IMR-90 (cell line): ENCODE results near the gene VWA5A. TPM values are rescaled to one million over a fixed set of nuclear protein-coding genes. Genes with fewer than 3 reads are reported as not detected.

Experiments used
- ATAC-seq: fragments of 200-7000 bp; cut with Tn5 transposase; 2 replicates; pipeline ENCODE4 v1.9.1; 2020; ENCODE audit warnings: low read depth, mild to moderate bottlenecking, moderate library complexity
- BruUV-seq: library from RNA; stranded (reverse); fragments of 400-500 nt; replicated peaks from 2 replicates; lab custom pipeline; 2021; lab: Mats Ljungman, UMichigan
- CTCF ChIA-PET: fragments of 300-600 bp; formaldehyde crosslinking; extraction: SDS; loops from one replicate; lab custom pipeline; 2021; ENCODE audit warnings: antibody characterized with exemption; lab: Yijun Ruan, JAX
- POLR2A ChIA-PET: fragments of 300-600 bp; sonication (Branson Sonifier 250); formaldehyde crosslinking; loops from one replicate; lab custom pipeline; 2022; ENCODE audit warnings: antibody characterized with exemption; ENCODE audit not compliant: unreplicated experiment; lab: Charles Lee
- DNase-seq: peaks from one replicate; pipeline ENCODE4 v3.0.0; 2013
- H2AFZ ChIP-seq: replicated peaks from 2 replicates; pipeline ENCODE3; 2013; ENCODE audit warnings: low read length, mild to moderate bottlenecking; ENCODE audit not compliant: poor library complexity
- H2AK5ac ChIP-seq: 2 replicates; pipeline ENCODE4 v1.6.1; 2013; ENCODE audit warnings: low read depth, low read length, inconsistent platforms
- H2AK9ac ChIP-seq: replicated peaks from 2 replicates; pipeline ENCODE3; 2013; ENCODE audit warnings: mild to moderate bottlenecking, low read depth, low read length, moderate library complexity; ENCODE audit not compliant: poor library complexity
- H2BK120ac ChIP-seq: 2 replicates; pipeline ENCODE4 v1.6.1; 2013; ENCODE audit warnings: low read depth, low read length, inconsistent platforms
- H2BK15ac ChIP-seq: 3 replicates; pipeline ENCODE4 v1.6.1; 2013; ENCODE audit warnings: low read depth, low read length, inconsistent platforms
- H2BK20ac ChIP-seq: 2 replicates; pipeline ENCODE4 v1.6.1; 2013; ENCODE audit warnings: low read depth, mild to moderate bottlenecking, inconsistent platforms, low read length, moderate library complexity
- H2BK5ac ChIP-seq: 2 replicates; pipeline ENCODE4 v1.6.1; 2013; ENCODE audit warnings: mild to moderate bottlenecking, low read depth, low read length, inconsistent platforms; ENCODE audit not compliant: poor library complexity, severe bottlenecking
- H3K14ac ChIP-seq: replicated peaks from 2 replicates; pipeline ENCODE4 v1.6.1; 2013; ENCODE audit warnings: low read depth, low read length, inconsistent platforms
- H3K18ac ChIP-seq: 2 replicates; pipeline ENCODE4 v1.6.1; 2013; ENCODE audit warnings: low read depth, low read length, control low read depth
- H3K23ac ChIP-seq: 2 replicates; pipeline ENCODE4 v1.6.1; 2013; ENCODE audit warnings: low read depth, low read length, inconsistent platforms
- H3K27ac ChIP-seq: 2 replicates; pipeline ENCODE4 v1.5.1; 2013; ENCODE audit warnings: mild to moderate bottlenecking, control low read depth, low read length; ENCODE audit not compliant: insufficient read depth
- H3K27me3 ChIP-seq: 2 replicates; pipeline ENCODE4 v1.6.1; 2013; ENCODE audit warnings: low read length; ENCODE audit not compliant: control insufficient read depth, insufficient read depth
- H3K36me3 ChIP-seq: 2 replicates; pipeline ENCODE4 v1.6.1; 2013; ENCODE audit warnings: low read length, mixed read lengths; ENCODE audit not compliant: control insufficient read depth, insufficient read depth
- H3K4ac ChIP-seq: 2 replicates; pipeline ENCODE4 v1.6.1; 2013; ENCODE audit warnings: low read depth, low read length, inconsistent platforms
- H3K4me1 ChIP-seq: 2 replicates; pipeline ENCODE4 v1.6.1; 2013; ENCODE audit warnings: low read length, mixed read lengths; ENCODE audit not compliant: control insufficient read depth, insufficient read depth
- H3K4me2 ChIP-seq: 2 replicates; pipeline ENCODE4 v1.6.1; 2013; ENCODE audit warnings: low read depth, mild to moderate bottlenecking, control low read depth, low read length, moderate library complexity
- H3K4me3 ChIP-seq: 2 replicates; pipeline ENCODE4 v1.5.1; 2013; ENCODE audit warnings: low read depth, mild to moderate bottlenecking, control low read depth, low read length, moderate library complexity; ENCODE audit not compliant: insufficient read depth
- H3K56ac ChIP-seq: 2 replicates; pipeline ENCODE4 v1.6.1; 2013; ENCODE audit warnings: low read length, inconsistent platforms; ENCODE audit not compliant: insufficient read depth; ENCODE audit errors: extremely low read depth
- H3K79me1 ChIP-seq, 2 experiments: 2 replicates each; pipeline ENCODE4 v1.6.1; 2013; ENCODE audit warnings: low read length in 2 of 2, inconsistent platforms in 1 of 2, low read depth in 1 of 2
- H3K9ac ChIP-seq: 2 replicates; pipeline ENCODE4 v1.6.1; 2013; ENCODE audit warnings: low read depth, low read length, control low read depth
- H3K9me1 ChIP-seq: 2 replicates; pipeline ENCODE4 v1.6.1; 2013; ENCODE audit warnings: low read length, inconsistent platforms; ENCODE audit not compliant: insufficient read depth
- H3K9me3 ChIP-seq: 2 replicates; pipeline ENCODE4 v1.6.1; 2013; ENCODE audit warnings: low read length; ENCODE audit not compliant: control insufficient read depth, insufficient read depth
- H4K20me1 ChIP-seq: 2 replicates; pipeline ENCODE4 v1.6.1; 2013; ENCODE audit warnings: low read length, inconsistent platforms; ENCODE audit not compliant: insufficient read depth
- H4K5ac ChIP-seq: 2 replicates; pipeline ENCODE4 v1.6.1; 2013; ENCODE audit warnings: mild to moderate bottlenecking, low read depth, low read length, control low read depth
- H4K8ac ChIP-seq, 2 experiments: 2 replicates each; pipeline ENCODE4 v1.6.1; 2013; ENCODE audit warnings: low read depth in 2 of 2, low read length in 2 of 2, control low read depth in 1 of 2, inconsistent platforms in 1 of 2
- H4K91ac ChIP-seq: 2 replicates; pipeline ENCODE4 v1.6.1; 2013; ENCODE audit warnings: low read depth, low read length, inconsistent platforms; ENCODE audit not compliant: insufficient read depth
- BHLHE40 ChIP-seq: fragments of 150-350 bp; IDR thresholded peaks from 2 replicates; pipeline ENCODE4 v1.6.1; 2016; ENCODE audit warnings: mild to moderate bottlenecking, low read depth, low read length
- CEBPB ChIP-seq: IDR thresholded peaks from 2 replicates; pipeline ENCODE4 v1.6.1; 2012; ENCODE audit warnings: low read depth, low read length, improper control_type of control experiment
- CHD1 ChIP-seq: IDR thresholded peaks from 2 replicates; pipeline ENCODE4 v1.6.1; 2012; ENCODE audit warnings: low read depth, low read length, improper control_type of control experiment
- FOS ChIP-seq: fragments of 150-350 bp; IDR thresholded peaks from 2 replicates; pipeline ENCODE4 v1.6.1; 2016; ENCODE audit warnings: low read depth, low read length
- MAFK ChIP-seq: IDR thresholded peaks from 2 replicates; pipeline ENCODE4 v1.6.1; 2012; ENCODE audit warnings: low read depth, low read length, improper control_type of control experiment
- MAZ ChIP-seq: IDR thresholded peaks from 2 replicates; pipeline ENCODE4 v1.6.1; 2012; ENCODE audit warnings: low read depth, mild to moderate bottlenecking, low read length, improper control_type of control experiment, moderate library complexity, borderline replicate concordance
- MXI1 ChIP-seq: IDR thresholded peaks from 2 replicates; pipeline ENCODE4 v1.6.1; 2012; ENCODE audit warnings: low read depth, mild to moderate bottlenecking, low read length, moderate library complexity, borderline replicate concordance
- NFE2L2 ChIP-seq: fragments of 150-350 bp; IDR thresholded peaks from 2 replicates; pipeline ENCODE4 v1.6.1; 2016; ENCODE audit warnings: low read depth, mild to moderate bottlenecking, low read length
- POLR2A ChIP-seq: IDR thresholded peaks from 2 replicates; pipeline ENCODE4 v1.6.1; 2012; ENCODE audit warnings: mild to moderate bottlenecking, low read depth, low read length
- RAD21 ChIP-seq: IDR thresholded peaks from 2 replicates; pipeline ENCODE4 v1.6.1; 2012; ENCODE audit warnings: low read length, improper control_type of control experiment
- RCOR1 ChIP-seq: IDR thresholded peaks from 2 replicates; pipeline ENCODE4 v1.6.1; 2012; ENCODE audit warnings: mild to moderate bottlenecking, low read length, improper control_type of control experiment; ENCODE audit not compliant: insufficient replicate concordance
- RFX5 ChIP-seq: IDR thresholded peaks from 2 replicates; pipeline ENCODE4 v1.8.0; 2012; ENCODE audit warnings: low read depth, mild to moderate bottlenecking, low read length, moderate library complexity
- SMC3 ChIP-seq: fragments of 150-350 bp; IDR thresholded peaks from 2 replicates; pipeline ENCODE4 v1.6.1; 2016; ENCODE audit warnings: low read depth, mild to moderate bottlenecking, antibody characterized with exemption, low read length, moderate library complexity
- USF2 ChIP-seq: fragments of 150-350 bp; IDR thresholded peaks from 2 replicates; pipeline ENCODE4 v1.6.1; 2017; ENCODE audit warnings: mild to moderate bottlenecking, antibody characterized with exemption, low read length, low read depth
- WGBS, 2 experiments: methylation state at CpG; one replicate each; pipeline versions ENCODE4 v1.1.5 to v1.1.7; 2013; ENCODE audit warnings: missing lambda C conversion rate in 2 of 2; ENCODE audit not compliant: insufficient read length in 1 of 2; ENCODE audit errors: extremely low coverage in 2 of 2; 5-methylcytosine and 5-hydroxymethylcytosine counted together
- dilution Hi-C: fragments of 300-500 bp; cut with HindIII; formaldehyde crosslinking; loops from one replicate; pipeline ENCODE4 v1.14.3; 2018; ENCODE audit warnings: low sequenced_read_pairs; ENCODE audit not compliant: unreplicated experiment
- in situ Hi-C: fragments of 300-500 bp; cut with MboI; formaldehyde crosslinking; loops from 3 replicates; pipeline ENCODE4 v1.14.3; 2019; ENCODE audit warnings: low sequenced_read_pairs, inconsistent platforms, mixed read lengths
- intact Hi-C: fragments of 100-400 bp; cut with micrococcal nuclease; formaldehyde crosslinking; loops from 2 replicates; pipeline ENCODE4 v1.10.0; 2022
- polyA plus RNA-seq, 3 experiments: library from polyadenylated mRNA; depleted of rRNA; stranded (reverse); fragments of >200 nt; gene quantifications; 2 replicates each; pipeline ENCODE4 v1.2.3, GENCODE V29; 2012; ENCODE audit warnings: low replicate concordance in 1 of 3
- total RNA-seq: library from RNA; depleted of rRNA; stranded (reverse); fragments of >200 nt; gene quantifications from 2 replicates; pipeline ENCODE4 v1.2.3, GENCODE V29; 2012
- TF ChIP-seq, protein P1 (sequence below): fragments of 150-350 bp; IDR thresholded peaks from 2 replicates; pipeline ENCODE4 v1.6.1; 2016; ENCODE audit warnings: low read depth, mild to moderate bottlenecking, low read length, moderate library complexity, borderline replicate concordance
- TF ChIP-seq, protein P2 (sequence below): conservative IDR thresholded peaks from 2 replicates; pipeline ENCODE4 v1.5.1; 2012; ENCODE audit warnings: mild to moderate bottlenecking, low read depth, low read length, improper control_type of control experiment

VWA5A gene
- total and polyA plus RNA-seq, 2 of the 4 experiments (the other 2 are of a cell fraction): 5.6 to 6.8 TPM

GRCh38 chr11:124101737-124102136, 13.5 kb upstream of the VWA5A start:
- no peak overlapping the region for H2BK20ac ChIP-seq
- H3K4me3 ChIP-seq: no peak overlapping the region
- dilution Hi-C loops (no loop called here), intact Hi-C loops (no loop called here), in situ Hi-C loops (no loop called here)
- ChIA-PET CTCF (interaction anchor here (1.1 kb wide), 1 partner anchor 32 kb away, joined by 3 read pairs; no protein-coding TSS in a partner anchor), POLR2A (no interaction called here)
- no peak overlapping the region for H2BK5ac ChIP-seq
- no peaks in the 10 kb centered on the region for H3K9me1 ChIP-seq
- H3K4ac ChIP-seq: no peak overlapping the region
- BruUV-seq: no TSS peak
- H3K56ac ChIP-seq: no peak overlapping the region
- no peak overlapping the region for H2BK120ac ChIP-seq
- TF ChIP-seq CHD1 (no peak), RFX5 (no peak), RAD21 (no peak), RCOR1 (no peak), BHLHE40 (no peak), FOS (no peak), MAZ (no peak), CEBPB (no peak), POLR2A (no peak), MXI1 (no peak), SMC3 (no peak), NFE2L2 (no peak), USF2 (no peak), MAFK (no peak)
- TF ChIP-seq, protein P1, sequence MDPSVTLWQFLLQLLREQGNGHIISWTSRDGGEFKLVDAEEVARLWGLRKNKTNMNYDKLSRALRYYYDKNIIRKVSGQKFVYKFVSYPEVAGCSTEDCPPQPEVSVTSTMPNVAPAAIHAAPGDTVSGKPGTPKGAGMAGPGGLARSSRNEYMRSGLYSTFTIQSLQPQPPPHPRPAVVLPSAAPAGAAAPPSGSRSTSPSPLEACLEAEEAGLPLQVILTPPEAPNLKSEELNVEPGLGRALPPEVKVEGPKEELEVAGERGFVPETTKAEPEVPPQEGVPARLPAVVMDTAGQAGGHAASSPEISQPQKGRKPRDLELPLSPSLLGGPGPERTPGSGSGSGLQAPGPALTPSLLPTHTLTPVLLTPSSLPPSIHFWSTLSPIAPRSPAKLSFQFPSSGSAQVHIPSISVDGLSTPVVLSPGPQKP: no peak
- TF ChIP-seq, protein P2, sequence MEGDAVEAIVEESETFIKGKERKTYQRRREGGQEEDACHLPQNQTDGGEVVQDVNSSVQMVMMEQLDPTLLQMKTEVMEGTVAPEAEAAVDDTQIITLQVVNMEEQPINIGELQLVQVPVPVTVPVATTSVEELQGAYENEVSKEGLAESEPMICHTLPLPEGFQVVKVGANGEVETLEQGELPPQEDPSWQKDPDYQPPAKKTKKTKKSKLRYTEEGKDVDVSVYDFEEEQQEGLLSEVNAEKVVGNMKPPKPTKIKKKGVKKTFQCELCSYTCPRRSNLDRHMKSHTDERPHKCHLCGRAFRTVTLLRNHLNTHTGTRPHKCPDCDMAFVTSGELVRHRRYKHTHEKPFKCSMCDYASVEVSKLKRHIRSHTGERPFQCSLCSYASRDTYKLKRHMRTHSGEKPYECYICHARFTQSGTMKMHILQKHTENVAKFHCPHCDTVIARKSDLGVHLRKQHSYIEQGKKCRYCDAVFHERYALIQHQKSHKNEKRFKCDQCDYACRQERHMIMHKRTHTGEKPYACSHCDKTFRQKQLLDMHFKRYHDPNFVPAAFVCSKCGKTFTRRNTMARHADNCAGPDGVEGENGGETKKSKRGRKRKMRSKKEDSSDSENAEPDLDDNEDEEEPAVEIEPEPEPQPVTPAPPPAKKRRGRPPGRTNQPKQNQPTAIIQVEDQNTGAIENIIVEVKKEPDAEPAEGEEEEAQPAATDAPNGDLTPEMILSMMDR: no peak
- DNase-seq (no peak), ATAC-seq (no peak)
- H3K79me1 ChIP-seq: no peaks in the 10 kb centered on the region
- no peak overlapping the region for H3K14ac ChIP-seq
- H3K27me3 ChIP-seq: peaks cover 10% of the 10 kb centered on the region
- WGBS, 2 experiments: no CpG with 5 or more reads among the region's 1 CpG
- no peak overlapping the region for H4K8ac ChIP-seq
- H3K36me3 ChIP-seq: no peaks in the 10 kb centered on the region
- no peak overlapping the region for H3K4me2 ChIP-seq
- no peak overlapping the region for H2AFZ ChIP-seq
- H2AK5ac ChIP-seq: no peak overlapping the region
- no peak overlapping the region for H2BK15ac ChIP-seq
- no peaks in the 10 kb centered on the region for H4K20me1 ChIP-seq
- H3K9me3 ChIP-seq: no peaks in the 10 kb centered on the region
- H3K4me1 ChIP-seq: no peaks in the 10 kb centered on the region
- no peak overlapping the region for H4K5ac ChIP-seq
- no peak overlapping the region for H3K27ac ChIP-seq
- H3K18ac ChIP-seq: no peak overlapping the region
- H3K9ac ChIP-seq: no peak overlapping the region
- no peak overlapping the region for H4K91ac ChIP-seq
- H2AK9ac ChIP-seq: no peak overlapping the region
- H3K23ac ChIP-seq: no peak overlapping the region
